ENCODE results near the gene TNNI3K. TPM values are rescaled to one million over a fixed set of nuclear protein-coding genes. Genes with fewer than 3 reads are reported as not detected.

The TNNI3K gene
- total RNA-seq, 1 donor from 2014 or later = 2.7 TPM

- no peak for DNase-seq
Measured at GRCh38 chr1:74436078-74436477, 200.9 kb downstream of the TNNI3K start.

GRCh38 chr1:74437035-74437434 lies 201.8 kb downstream of the TNNI3K start:
- DNase-seq = no peak

- DNase-seq = no peak
Measured at GRCh38 chr1:74452035-74452434, 216.8 kb downstream of the TNNI3K start.

- DNase-seq = no peak
Measured at GRCh38 chr1:74453277-74453676, 218.1 kb downstream of the TNNI3K start.

- DNase-seq = no peak
Measured at GRCh38 chr1:74455390-74455789, 220.2 kb downstream of the TNNI3K start.

- DNase-seq = no peak
Measured at GRCh38 chr1:74457253-74457652, 222.1 kb downstream of the TNNI3K start.

- DNase-seq = no peak
Measured at GRCh38 chr1:74463333-74463988, 228.3 kb downstream of the TNNI3K start.

- DNase-seq = no peak
Measured at GRCh38 chr1:74464037-74464436, 228.8 kb downstream of the TNNI3K start.

GRCh38 chr1:74465193-74465681 lies 230.1 kb downstream of the TNNI3K start:
- no peak for DNase-seq

GRCh38 chr1:74467786-74468377 lies 232.7 kb downstream of the TNNI3K start:
- DNase-seq = no peak

GRCh38 chr1:74468982-74469603 lies 233.9 kb downstream of the TNNI3K start:
- DNase-seq = peak; percentile 76

- peak; percentile 19 for DNase-seq
Measured at GRCh38 chr1:74470251-74470650, 235.1 kb downstream of the TNNI3K start.

GRCh38 chr1:74470936-74471335 lies 235.7 kb downstream of the TNNI3K start:
- DNase-seq = peak; percentile 18

- DNase-seq = no peak
Measured at GRCh38 chr1:74471470-74471869, 236.3 kb downstream of the TNNI3K start.

GRCh38 chr1:74474585-74474984 lies 239.4 kb downstream of the TNNI3K start:
- no peak for DNase-seq

GRCh38 chr1:74478979-74479378 lies 243.8 kb downstream of the TNNI3K start:
- DNase-seq = no peak

GRCh38 chr1:74480068-74480467 lies 244.9 kb downstream of the TNNI3K start:
- DNase-seq = no peak

- no peak for DNase-seq
Measured at GRCh38 chr1:74481607-74482006, 246.4 kb downstream of the TNNI3K start.

- DNase-seq = no peak
Measured at GRCh38 chr1:74485622-74486021, 250.4 kb downstream of the TNNI3K start.

GRCh38 chr1:74486036-74486435 lies 250.8 kb downstream of the TNNI3K start:
- DNase-seq = no peak

GRCh38 chr1:74496669-74497068 lies 261.5 kb downstream of the TNNI3K start:
- no peak for DNase-seq

- no peak for DNase-seq
Measured at GRCh38 chr1:74498901-74499300, 263.7 kb downstream of the TNNI3K start.

GRCh38 chr1:74502432-74502831 lies 267.2 kb downstream of the TNNI3K start:
- peak; percentile 78 for DNase-seq

- no peak for DNase-seq
Measured at GRCh38 chr1:74502858-74503257, 267.7 kb downstream of the TNNI3K start.

Data from tongue (tissue), 2 donors.